ENCODE results near the gene ITGB6.

ITGB6 gene

GRCh38 chr2:160076241-160076640 lies 123.8 kb downstream of the ITGB6 start:
- DNase-seq: no peak

DNA sequence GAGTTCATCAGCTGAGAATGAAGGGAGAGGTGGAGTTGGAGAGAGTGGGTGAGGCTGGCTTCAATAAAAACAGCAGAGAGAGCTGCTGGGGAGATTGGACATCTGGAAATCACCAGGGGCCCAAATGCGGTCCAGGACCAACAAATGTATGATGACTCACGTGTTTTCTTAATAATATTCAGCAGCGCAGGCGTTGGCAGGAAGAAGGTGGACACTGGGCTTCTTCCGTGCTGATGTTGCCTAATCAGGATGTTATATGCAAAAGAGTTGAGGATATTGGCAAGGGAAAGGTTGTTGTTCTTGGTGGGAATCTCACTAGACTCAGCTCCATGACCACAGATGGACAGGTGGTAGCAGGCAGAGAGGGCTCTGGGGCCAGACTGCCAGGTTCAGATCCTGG lies 124.9 kb downstream of the ITGB6 start:
- DNase-seq: no peak

- no peak for DNase-seq
Observed at GRCh38 chr2:160073284-160073888, 126.7 kb downstream of the ITGB6 start.

- DNase-seq: no peak
Observed at GRCh38 chr2:160068906-160069305, 131.2 kb downstream of the ITGB6 start.

GRCh38 chr2:160064916-160065315 lies 135.2 kb downstream of the ITGB6 start:
- no peak for DNase-seq

DNA sequence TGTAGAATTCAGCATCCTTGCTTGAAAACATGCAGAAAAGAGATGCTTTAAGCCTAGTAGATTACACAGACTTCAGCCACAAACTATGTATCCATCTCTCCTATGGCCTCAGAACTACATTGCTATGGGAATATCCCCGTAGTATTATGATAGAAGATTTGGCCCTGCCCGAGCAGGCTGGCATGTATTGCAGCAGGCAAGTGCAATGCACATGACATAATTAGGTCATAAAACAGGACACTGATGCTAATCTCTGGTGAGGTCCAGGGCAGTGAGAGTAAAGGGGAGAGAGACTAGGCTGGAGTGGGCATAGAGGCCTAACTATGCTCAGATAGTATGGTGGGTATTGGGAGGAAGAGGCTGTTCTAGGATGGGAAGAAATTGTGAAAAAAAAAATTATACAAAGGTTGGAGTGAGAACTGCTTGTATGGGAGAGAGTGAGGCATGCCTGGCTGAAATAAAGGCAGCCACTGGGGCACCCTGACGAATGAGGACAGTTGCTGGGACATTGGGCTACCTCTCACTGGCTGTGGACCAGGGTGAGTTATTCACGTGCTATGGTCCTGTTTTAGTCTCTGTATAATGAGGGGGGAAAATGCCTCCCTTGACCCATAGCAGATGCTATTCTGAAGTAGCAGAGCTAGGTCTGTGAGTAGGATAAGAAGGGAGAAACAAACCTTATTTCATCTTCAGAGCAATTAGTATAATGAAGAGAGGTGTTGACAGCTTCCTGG lies 136.0 kb downstream of the ITGB6 start:
- no peak for DNase-seq

GRCh38 chr2:160063271-160063670 lies 136.8 kb downstream of the ITGB6 start:
- DNase-seq: no peak

- no peak for DNase-seq
Observed at GRCh38 chr2:160062292-160063005, 137.6 kb downstream of the ITGB6 start, which contains the start of gene PLA2R1. Gene PLA2R1 (minus strand): TSS chr2:160062615. CDS start chr2:160062403, 212 bp downstream.

- no peak for DNase-seq
Observed at GRCh38 chr2:160061944-160062291, 138.2 kb downstream of the ITGB6 start.

- DNase-seq: no peak
Observed at GRCh38 chr2:160061533-160061932, 138.5 kb downstream of the ITGB6 start.

DNA sequence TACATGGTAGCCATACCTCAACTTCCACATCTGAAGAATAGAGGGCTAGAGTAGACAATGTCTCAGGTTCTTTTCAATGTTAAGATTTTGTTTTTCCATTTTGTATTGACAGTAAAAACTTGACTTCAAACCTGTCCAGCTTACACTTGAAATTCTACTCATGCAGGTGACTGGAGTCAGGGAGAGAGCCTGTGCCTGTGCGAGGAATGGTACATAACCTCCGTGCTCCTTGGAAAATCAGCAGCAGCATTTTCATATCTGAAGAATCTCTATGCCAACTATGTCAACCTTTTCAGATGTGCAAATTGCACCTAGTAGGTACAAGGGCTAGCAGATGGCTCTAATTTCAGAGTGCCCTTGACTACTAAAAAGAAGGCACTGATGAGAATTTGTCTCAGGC lies 139.8 kb downstream of the ITGB6 start:
- DNase-seq: no peak

DNA sequence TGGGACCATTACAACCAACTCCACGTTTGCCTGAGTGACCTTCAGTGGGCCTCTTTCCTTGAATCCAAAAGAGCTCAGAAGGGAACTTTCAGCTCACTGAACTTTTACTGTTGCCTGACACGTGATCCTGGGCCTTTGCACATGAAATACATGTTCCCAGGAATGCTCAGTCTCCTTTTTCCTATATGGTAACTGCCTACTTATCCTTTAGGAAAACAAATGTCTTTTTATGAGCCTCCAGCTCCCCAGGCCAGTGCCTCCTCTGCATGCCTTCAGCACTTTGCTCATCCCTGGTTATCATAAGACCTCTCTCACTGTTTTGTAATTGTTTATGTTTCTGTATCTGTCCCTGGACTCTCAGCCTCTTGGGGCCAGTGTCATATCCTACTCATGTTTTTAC lies 142.7 kb downstream of the ITGB6 start:
- DNase-seq: no peak

- no peak for DNase-seq
Observed at GRCh38 chr2:160055726-160056108, 144.4 kb downstream of the ITGB6 start.

GRCh38 chr2:160054984-160055725 lies 144.9 kb downstream of the ITGB6 start:
- DNase-seq: no peak

DNA sequence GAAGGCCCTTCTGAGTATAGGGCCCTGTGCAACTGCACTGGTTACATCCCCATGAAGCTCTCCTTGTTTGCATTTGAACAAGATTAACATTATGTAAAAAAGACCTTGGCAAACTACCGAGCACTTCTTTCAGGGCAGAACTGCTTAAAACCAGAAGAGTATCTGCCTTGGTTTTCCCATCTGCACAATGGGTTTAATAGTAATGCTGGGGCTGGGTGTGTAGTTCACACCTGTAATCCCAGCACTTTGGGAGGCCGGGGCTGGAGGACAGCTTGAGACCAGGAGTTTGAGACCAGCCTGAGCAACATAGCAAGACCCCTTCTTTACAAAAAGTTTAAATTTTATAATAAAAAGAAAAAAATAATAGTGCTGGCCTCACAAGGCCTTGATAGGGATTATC lies 146.1 kb downstream of the ITGB6 start:
- no peak for DNase-seq

DNA sequence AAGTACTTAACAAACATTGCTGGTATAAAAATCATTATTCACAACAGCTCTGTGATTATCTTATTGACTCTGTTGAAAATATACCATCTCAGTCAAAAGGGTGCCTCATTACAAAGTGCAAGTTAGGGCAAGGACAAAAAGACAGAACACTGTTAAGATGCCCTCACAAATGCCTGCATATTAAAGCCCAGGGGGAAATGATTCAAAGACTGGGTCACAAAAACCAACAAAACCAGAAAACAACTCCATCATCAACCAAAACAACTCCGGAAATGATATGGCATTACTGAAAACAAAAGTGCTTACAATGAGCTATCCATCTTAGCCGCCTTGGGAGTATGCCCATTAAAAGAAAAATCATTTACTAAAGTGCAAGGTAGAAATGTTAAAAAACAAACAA lies 147.5 kb downstream of the ITGB6 start:
- no peak for DNase-seq

DNA sequence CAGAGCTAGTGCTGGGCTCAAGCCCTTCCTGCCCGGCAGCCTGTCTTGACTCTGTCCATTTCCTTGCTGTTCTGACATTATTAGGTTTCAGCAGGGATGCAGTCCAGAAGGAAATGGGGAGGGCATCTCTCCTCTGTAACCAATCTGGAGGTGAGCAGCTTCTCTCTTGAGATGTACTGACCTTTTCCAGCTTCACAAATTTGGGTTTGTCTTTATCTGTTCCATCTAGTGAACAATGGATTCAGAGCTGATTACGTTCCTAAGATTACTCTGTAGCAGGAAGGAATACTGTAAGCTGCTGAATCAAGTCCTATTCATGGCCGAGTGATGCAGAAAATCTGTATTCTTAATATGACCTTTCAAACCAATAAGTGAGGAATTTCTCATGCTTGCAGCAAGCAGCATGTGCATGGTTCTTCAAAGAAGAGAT lies 148.7 kb downstream of the ITGB6 start:
- DNase-seq: no peak

DNA sequence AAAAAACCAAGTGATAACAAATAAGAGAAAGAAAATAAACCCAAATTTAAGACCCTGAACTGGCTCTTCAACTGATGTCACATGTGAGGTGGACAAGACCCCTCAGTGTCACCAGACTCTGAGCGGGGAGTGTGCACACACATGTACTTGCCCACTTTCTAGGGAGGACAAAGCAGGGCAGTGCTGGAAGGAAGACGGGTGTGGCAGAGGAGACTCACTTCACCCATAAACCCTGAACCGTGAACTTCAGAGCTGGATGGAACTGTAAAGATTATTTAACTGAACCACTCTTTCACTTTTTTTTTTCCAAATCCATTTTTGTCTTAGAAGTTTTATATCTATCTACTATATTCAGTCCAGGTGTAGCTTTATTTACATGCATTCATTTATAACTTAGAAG lies 149.9 kb downstream of the ITGB6 start:
- DNase-seq: no peak
